Measurements from ENCODE around the gene MZB1.

GRCh38 chr5:139340051-139340450, 49.7 kb downstream of the MZB1 start:
- TF ChIP-seq RFX5 (IDR thresholded peaks at IDR 0.05; ENCODE audit: low read length) (no peak), CTCF (IDR thresholded peaks at IDR 0.05) (no peak), EP300 (IDR thresholded peaks at IDR 0.05; ENCODE audit: borderline replicate concordance in 1 of 2, low read depth in 1 of 2, low read length in 1 of 2) (no peak), NRF1 (IDR thresholded peaks at IDR 0.05; ENCODE audit: low read depth, low read length) (no peak), TCF12 (IDR thresholded peaks at IDR 0.05) (no peak), MAX (IDR thresholded peaks at IDR 0.05; ENCODE audit: low read depth) (no peak), GABPA (IDR thresholded peaks at IDR 0.05; ENCODE audit: low read depth) (no peak), TAF1 (IDR thresholded peaks at IDR 0.05; ENCODE audit: borderline replicate concordance, low read depth, low read length) (no peak)

All from SK-N-SH (cell line).